ENCODE results near the gene CBX7. TPM values are rescaled to one million over a fixed set of nuclear protein-coding genes. Genes with fewer than 3 reads are reported as not detected.

Gene CBX7
- total and polyA plus RNA-seq, 2 of the 8 experiments (the other 6 are each of a cell fraction or from before 2014, with no cell fraction given): 6.9 to 8.7 TPM

DNA sequence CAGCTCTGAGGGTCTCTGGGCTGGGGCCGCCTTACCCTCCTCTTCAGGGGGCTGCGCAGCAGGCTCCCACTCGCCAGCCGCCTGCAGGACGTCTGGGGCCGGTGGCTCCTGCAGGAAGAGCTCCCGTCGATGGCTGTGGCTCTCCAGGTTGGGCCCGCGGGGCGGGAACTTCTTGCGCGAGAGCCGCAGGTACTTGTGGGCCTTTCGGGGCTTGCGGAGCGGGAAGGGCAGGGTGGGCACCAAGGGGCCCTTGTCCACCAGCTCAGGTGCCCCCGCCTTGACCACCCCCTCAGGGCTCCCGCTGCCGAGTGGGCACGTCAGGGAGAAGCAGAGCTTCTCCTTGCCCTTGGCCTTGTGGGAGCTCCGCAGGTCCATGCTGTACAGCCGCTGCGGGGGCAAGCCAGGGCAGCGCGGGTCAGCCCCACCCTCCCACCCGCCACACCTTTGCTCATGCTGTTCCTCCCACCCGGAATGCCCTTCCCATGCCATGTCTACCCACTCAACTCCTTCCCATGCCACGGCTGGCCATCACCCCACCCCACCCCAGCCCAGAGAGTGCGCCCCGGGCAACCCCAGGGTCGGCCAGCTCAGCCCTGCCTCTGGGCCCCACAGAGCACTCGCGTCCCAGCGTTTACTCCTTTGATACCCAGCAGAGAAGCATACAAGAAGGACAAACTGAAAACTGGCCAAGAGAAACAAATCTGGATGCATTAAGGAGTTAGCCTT is 18.0 kb downstream of the CBX7 start:
- Histone ChIP-seq H2BK120ac (replicated peaks; ENCODE audit: low read depth, low read length) (no peak overlapping the region), H3K56ac (replicated peaks; ENCODE audit: insufficient read length, low read depth, low read length) (no peak overlapping the region), H2BK12ac (ENCODE audit: low read depth, low read length) (no peak overlapping the region), H3K27me3 (replicated peaks in 1 of 4; ENCODE audit: control insufficient read depth in 3 of 4, extremely low read depth in 1 of 4, insufficient read depth in 3 of 4, low read length in 3 of 4) (no peaks in the 10 kb centered on the region), H3K36me3 (ENCODE audit: control insufficient read depth in 2 of 4, insufficient read depth in 4 of 4, low read length in 3 of 4) (no peaks in the 10 kb centered on the region), H3K4me1 (replicated peaks in 1 of 4; ENCODE audit: control insufficient read depth in 3 of 4, insufficient read depth in 4 of 4, low read length in 3 of 4) (peaks cover 4 to 22% (median 11%) of the 10 kb centered on the region in 4 experiments; a peak in 4 of 7 replicates), H3K23ac (ENCODE audit: insufficient read length) (no peak overlapping the region), H3K79me1 (ENCODE audit: low read depth, low read length) (no peaks in the 10 kb centered on the region), H2BK20ac (ENCODE audit: low read length) (no peak overlapping the region), H2AFZ (ENCODE audit: low read length) (no peak overlapping the region), H2BK15ac (ENCODE audit: low read length) (no peak overlapping the region), H4K8ac (ENCODE audit: extremely low read depth, insufficient read depth, low read length) (no peak overlapping the region), H3K79me2 (ENCODE audit: control insufficient read depth in 1 of 2, insufficient read depth in 2 of 2, low read length in 2 of 2) (no peaks in the 10 kb centered on the region), H3K4me3 (ENCODE audit: extremely low read depth in 1 of 4, insufficient read depth in 2 of 4, low read depth in 3 of 4, low read length in 4 of 4) (no peak overlapping the region), H4K20me1 (replicated peaks in 1 of 2; ENCODE audit: control insufficient read depth in 1 of 2, insufficient read depth in 2 of 2, low read length in 2 of 2) (no peaks in the 10 kb centered on the region), H4K91ac (replicated peaks; ENCODE audit: insufficient read length, low read length) (no peak overlapping the region), H3K4me2 (ENCODE audit: insufficient read depth in 1 of 2, low read depth in 2 of 2, low read length in 2 of 2) (no peak overlapping the region), H2BK5ac (ENCODE audit: low read depth, low read length) (no peak overlapping the region), H3K18ac (ENCODE audit: extremely low read depth, low read length) (no peak overlapping the region), H4K5ac (ENCODE audit: insufficient read length, low read depth, low read length) (no peak overlapping the region), H3K14ac (ENCODE audit: insufficient read length) (no peak overlapping the region), H3K27ac (ENCODE audit: low read depth, low read length) (no peak overlapping the region), H3K9ac (replicated peaks in 1 of 4; ENCODE audit: extremely low read depth in 1 of 4, low read depth in 3 of 4, low read length in 3 of 4) (no peak overlapping the region), H2AK5ac (ENCODE audit: low read depth, low read length) (no peak overlapping the region), H3K9me3 (ENCODE audit: insufficient read depth in 2 of 2, low read depth in 1 of 2, low read length in 1 of 2) (no peaks in the 10 kb centered on the region), H3K4ac (replicated peaks; ENCODE audit: insufficient read length, low read depth, low read length) (no peak overlapping the region), H3K23me2 (ENCODE audit: low read depth, low read length) (no peaks in the 10 kb centered on the region)
- FAIRE-seq (no peak), DNase-seq (ENCODE audit: low read depth in 1 of 2, low spot score in 2 of 2) (no peak)
- ChIA-PET CTCF (ENCODE audit: partially characterized antibody) (interaction anchor here (0.5 to 5.1 kb wide), 48 partner anchors 9 to 803 kb away, joined by 3 to 47 read pairs (median 4); partner anchors contain the start of genes APOBEC3B and PDGFB), POLR2A (ENCODE audit: partially characterized antibody) (interaction anchor here (0.7 to 7.4 kb wide), 6 partner anchors 9 to 183 kb away, joined by 3 to 67 read pairs (median 5); partner anchors contain the start of gene RPL3)
- WGBS, 2 experiments (ENCODE audit: extremely low coverage in 1 of 2, insufficient coverage in 1 of 2, insufficient read length in 1 of 2, insufficient replicate concordance in 2 of 2, low coverage in 1 of 2, low lambda C conversion rate in 2 of 2, missing lambda C conversion rate in 1 of 2): 92% methylated on average over 21 of the region's 35 CpGs; no CpG with 5 or more reads in 1 of the 2 experiments
- TF ChIP-seq, protein P1, sequence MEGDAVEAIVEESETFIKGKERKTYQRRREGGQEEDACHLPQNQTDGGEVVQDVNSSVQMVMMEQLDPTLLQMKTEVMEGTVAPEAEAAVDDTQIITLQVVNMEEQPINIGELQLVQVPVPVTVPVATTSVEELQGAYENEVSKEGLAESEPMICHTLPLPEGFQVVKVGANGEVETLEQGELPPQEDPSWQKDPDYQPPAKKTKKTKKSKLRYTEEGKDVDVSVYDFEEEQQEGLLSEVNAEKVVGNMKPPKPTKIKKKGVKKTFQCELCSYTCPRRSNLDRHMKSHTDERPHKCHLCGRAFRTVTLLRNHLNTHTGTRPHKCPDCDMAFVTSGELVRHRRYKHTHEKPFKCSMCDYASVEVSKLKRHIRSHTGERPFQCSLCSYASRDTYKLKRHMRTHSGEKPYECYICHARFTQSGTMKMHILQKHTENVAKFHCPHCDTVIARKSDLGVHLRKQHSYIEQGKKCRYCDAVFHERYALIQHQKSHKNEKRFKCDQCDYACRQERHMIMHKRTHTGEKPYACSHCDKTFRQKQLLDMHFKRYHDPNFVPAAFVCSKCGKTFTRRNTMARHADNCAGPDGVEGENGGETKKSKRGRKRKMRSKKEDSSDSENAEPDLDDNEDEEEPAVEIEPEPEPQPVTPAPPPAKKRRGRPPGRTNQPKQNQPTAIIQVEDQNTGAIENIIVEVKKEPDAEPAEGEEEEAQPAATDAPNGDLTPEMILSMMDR (IDR thresholded peaks at IDR 0.05; ENCODE audit: control extremely low read depth in 1 of 3, insufficient read depth in 1 of 3, low read depth in 1 of 3, low read length in 3 of 3): no peak
- no peak for TF ChIP-seq SIX5 (IDR thresholded peaks at IDR 0.05; ENCODE audit: low read depth, low read length)
- TF ChIP-seq, protein P2, sequence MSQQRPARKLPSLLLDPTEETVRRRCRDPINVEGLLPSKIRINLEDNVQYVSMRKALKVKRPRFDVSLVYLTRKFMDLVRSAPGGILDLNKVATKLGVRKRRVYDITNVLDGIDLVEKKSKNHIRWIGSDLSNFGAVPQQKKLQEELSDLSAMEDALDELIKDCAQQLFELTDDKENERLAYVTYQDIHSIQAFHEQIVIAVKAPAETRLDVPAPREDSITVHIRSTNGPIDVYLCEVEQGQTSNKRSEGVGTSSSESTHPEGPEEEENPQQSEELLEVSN (IDR thresholded peaks at IDR 0.05): no peak
- TF ChIP-seq BRCA1 (IDR thresholded peaks at IDR 0.05; ENCODE audit: low read depth, low read length): no peak
- no peak for TF ChIP-seq MAFK (IDR thresholded peaks at IDR 0.05; ENCODE audit: low read depth, low read length)
- TF ChIP-seq RNF2 (IDR thresholded peaks at IDR 0.05; ENCODE audit: borderline replicate concordance, low read depth, low read length, missing control alignments, poor library complexity, severe bottlenecking): no peak
- no peak for TF ChIP-seq ASH2L (IDR thresholded peaks at IDR 0.05; ENCODE audit: low read length)
- TF ChIP-seq SP2 (IDR thresholded peaks at IDR 0.05; ENCODE audit: low read length): no peak
- no peak for TF ChIP-seq PHF8 (conservative IDR thresholded peaks at IDR 0.05; ENCODE audit: low read depth, low read length)
